GM20431 (cell line): Measurements from ENCODE around the gene ASB1.
"Not testable (repeated sequence)": the region's sequence is repeated elsewhere in the genome, so short reads cannot be mapped to it uniquely, and the experiment has no call there.

Experiments
- in situ Hi-C: fragments of 300-500 bp; cut with MseI, MboI; formaldehyde crosslinking; loops from one replicate; pipeline ENCODE4 v1.15.0; 2020; ENCODE audit warnings: low sequenced_read_pairs; ENCODE audit not compliant: unreplicated experiment

The ASB1 gene

DNA sequence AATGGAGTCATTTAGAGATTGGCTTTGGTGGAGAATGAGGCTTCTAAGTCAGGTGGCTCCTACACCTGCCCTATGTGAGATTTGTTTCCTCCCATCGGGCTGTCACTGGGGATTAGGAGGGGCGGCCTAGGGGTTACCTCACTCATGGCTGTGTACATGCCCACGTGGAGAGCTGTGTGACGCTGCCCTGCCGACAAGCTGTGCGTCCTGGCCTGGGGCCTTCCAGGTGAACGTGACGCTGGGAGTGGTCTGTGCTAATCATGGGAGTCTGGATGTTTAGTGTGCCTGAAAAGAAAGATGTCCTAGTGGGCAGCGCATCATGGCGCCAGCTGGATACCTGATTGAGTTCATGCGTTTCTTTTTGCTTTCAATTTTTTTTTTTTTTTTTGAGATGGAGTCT lies 14.0 kb downstream of the ASB1 start:
- in situ Hi-C loops: no loop called here

DNA sequence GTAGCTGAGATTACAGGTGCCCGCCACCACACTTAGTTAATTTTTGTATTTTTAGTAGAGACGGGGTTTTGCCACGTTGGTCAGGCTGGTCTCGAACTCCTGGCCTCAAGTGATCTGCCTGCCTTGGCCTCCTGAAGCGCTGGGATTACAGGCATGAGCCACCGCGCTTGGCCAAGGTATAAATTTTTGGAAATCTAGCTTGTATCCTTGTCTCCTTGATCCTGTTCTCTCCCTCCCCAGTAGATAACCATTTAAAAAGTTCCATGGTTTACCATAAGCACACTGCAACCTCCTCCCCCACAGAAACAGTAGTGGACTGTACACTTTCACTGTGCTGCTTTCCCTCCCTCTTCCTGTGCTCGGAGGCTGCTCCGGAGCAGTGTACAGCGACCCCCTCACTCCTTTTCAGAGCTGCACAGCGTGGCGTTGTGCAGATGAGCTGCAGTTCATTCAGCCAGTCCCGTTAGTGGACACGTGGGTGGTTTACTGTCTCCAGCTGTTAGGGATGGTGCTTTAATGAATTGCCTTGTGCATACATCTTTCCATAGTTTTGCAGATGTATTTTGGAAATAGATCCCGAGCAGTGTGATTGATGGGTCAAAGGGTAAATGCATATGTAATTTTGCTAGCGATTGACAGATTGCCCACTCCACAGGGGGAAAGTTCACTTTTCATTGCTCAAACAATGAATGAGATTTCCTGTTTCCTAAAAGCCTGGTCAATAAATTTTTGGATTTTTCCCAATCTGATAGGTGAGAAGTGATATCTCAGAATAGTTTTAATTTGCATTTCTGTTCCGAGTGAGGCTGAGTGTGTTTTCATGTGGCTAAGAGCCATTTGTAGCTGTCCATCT lies 14.8 kb downstream of the ASB1 start:
- in situ Hi-C loops: no loop called here

DNA sequence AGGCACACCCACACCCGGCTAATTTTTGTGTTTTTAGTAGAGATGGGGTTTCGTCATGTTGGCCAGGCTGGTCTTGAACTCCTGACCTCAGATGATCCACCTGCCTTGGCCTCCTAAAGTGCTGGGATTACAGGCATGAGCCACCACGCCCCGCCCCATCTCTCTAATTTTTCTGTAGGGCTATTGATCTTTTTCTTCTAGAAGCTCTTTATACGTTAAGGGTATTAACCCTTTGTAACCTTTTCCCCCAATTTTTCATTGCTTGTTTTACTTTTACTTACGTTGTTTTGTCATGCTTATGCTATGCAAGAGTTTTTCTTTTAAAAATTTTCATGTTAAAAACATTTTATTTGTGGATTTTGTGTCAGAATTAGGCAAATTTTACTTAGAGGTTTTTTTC lies 15.5 kb downstream of the ASB1 start:
- in situ Hi-C loops: not testable (repeated sequence)

DNA sequence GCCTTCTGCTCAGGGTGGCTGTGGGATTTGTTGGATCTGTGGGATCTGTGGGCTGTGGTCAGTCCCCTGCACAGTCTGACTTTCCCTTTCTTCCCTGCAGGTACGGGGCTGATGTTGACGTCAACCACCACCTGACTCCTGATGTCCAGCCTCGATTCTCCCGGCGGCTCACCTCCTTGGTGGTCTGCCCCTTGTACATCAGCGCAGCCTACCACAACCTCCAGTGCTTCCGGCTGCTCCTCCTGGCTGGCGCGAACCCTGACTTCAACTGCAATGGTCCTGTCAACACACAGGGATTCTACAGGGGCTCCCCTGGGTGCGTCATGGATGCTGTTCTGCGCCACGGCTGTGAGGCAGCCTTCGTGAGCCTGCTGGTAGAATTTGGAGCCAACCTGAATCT lies 17.5 kb downstream of the ASB1 start:
- in situ Hi-C loops: no loop called here

DNA sequence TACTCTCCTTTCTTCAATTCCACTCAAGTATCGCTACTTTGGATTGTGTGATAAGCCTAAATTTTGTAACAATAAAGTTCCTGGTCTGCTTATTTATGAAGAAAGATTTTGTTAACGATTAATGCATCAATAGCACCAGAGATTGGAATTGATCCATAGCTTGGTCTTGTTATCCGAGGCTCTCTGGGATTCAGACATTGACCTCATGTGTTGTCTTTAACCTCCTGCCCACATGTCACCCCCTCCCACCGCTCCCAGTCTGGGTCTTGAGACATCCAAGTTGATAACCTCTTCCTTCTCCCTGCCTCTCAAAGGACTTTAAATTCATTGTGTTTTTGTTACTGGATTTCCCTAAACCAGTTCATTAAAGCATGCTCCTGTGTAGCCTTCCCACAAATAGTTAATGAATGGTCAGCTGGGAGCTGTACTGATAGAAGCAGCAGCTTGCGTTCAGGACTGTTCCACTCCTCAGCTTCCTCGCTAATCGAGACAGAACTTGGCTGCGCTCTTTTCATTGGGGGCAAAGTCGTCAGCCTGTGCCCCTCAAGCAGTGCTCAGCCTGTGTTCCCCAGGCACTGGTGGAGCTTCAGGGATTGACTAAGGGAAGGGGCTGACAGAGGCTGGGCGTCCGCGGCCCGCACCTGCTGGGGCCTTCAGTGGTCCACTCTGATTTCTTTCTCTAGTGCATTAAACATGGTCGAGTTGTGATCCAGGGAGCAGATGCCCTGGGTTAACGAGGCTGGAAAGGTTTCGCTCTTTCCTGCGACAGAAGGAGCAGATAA lies 18.9 kb downstream of the ASB1 start:
- in situ Hi-C loops: no loop called here

DNA sequence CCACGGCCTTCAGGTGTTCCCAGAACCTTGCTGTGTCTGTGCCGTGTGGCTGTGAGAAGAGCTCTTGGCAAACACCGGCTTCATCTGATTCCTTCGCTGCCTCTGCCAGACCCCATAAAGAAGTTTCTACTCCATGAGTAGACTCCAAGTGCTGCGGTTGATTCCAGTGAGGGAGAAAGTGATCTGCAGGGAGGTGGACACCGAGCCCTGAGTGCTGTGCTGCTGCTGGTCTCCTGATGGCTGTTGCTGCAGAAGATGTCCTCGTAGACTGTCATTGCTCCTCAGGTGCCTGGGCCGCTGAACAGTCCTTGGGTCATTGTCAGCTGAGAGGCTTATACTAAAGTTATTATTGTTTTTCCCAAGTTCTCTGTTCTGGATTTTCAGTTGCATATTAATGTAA lies 19.6 kb downstream of the ASB1 start:
- in situ Hi-C loops: no loop called here

DNA sequence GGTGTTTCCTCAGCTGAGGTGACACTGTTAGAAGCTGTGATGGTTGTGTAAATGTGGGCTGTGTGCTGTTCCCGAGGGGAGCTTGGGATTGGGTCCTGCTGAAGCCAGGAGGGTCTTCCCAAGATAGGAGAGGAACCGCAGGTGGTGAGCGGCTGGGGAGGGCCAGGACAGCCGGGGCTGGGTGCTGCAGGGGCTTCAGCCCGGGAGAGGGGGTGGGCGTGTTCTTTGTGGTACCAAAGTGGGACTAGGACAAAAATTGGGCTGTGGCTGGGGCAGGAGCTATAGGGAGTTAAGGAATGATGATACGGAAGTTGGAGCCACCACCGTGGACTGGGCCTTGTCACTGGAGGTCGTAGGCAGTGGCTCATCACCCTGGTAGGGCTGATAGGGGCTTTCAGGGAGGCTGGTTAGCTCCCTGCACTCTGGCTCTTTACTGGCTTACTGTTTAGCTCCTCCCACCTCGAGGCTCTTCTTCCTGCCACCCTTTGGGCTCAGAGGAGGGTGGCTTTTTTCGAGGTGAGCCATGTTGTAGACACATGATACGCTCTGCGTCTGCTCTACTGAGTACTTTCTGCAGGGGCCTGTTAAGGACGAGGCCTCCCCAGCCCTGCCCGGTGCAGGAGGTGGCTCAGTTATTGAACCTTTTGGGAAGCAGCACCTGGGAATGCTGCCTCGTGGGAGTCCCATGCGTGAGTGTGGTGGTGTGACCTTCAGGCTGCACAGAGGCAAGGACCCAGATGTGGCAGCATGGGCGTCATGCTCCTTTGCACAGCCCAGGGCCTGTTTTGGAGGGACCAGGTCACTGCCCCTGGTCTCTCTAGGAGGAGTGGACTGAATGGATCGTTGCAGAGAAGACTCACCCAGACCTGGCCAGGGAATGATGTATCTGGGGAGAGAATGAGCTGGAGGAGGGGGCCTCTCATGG lies 21.6 kb downstream of the ASB1 start:
- in situ Hi-C loops: no loop called here

DNA sequence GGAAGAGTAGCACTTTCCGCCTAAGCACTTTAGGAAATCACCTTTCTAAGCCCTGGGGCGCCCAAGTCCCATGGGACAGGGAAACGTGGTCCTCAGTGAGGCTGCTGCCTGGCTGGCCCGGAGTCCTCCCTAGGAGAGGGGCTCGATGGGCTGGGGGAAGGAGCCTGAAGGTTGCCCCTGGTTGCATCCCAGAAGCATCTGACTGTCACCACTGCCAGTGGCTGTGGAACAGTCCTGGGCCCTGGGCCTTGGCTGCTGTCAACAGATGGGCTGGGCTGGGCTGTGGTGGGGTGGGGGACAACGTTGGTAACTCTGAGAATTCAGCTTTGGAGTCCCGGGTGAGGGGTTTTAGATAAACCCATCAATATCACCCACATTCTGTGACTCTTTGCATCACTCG lies 22.5 kb downstream of the ASB1 start:
- in situ Hi-C loops: no loop called here

DNA sequence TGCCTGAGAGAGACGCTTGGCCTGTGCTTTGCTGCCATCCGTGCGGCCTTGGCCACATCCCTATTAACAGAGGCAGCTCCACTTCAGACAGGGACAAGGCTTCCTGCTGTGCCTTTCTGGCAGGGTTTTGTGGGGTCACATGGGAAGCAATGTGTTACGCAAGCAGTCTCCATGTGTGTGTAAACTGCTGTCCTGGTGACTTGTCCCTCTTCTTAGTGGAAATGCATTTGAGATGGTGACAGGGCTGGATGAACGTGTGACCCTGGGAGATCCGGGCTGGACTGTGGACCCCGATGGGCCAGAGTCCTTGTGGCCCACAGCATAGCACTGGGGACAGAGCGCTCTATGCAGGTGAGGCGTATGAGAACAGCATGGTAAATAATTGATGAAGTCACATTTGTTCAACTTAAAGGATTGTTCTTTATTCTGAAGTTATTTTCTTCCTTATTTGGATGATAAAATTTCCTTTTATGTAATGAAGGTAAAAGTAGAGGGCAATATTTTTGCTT lies 23.2 kb downstream of the ASB1 start:
- in situ Hi-C loops: no loop called here

DNA sequence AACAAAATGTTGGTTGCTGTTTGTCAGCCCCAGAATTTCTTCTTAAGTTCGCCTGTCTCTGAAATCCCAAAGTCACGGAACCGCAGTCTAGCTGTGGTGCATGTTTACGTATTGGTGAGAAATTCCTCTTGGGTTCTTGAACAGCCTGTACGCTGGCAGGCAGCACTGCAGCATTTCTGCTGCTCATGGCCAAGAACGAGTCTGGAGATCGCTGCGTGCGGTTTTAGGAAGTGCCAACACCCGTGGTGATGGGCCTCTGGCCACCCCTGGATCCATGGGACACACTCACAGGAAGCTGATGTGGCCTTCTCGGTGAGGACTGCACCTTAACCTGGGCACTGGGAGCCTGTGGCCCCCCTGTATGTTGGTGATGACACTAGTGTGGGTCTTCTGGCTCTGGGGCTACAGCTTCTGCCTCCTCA lies 23.7 kb downstream of the ASB1 start:
- in situ Hi-C loops: no loop called here

DNA sequence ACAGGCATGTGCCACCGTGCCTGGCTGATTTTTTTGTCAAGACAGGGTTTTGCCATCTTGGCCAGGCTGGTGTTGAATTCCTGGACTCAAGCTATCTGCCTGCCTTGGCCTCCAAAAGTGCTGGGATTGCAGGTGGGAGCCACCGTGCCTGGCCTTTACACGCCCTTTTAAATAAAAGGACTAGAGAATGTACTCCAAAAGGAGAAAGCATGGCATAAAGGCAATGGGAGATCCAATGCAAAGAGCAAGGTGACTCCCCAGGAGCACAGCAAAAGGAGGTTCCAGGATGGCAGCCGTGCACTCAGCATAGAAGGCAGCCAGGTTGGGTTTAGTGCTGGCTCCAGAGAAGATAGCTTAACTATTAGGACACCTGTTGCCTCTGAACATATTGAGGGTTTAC lies 27.1 kb downstream of the ASB1 start:
- in situ Hi-C loops: no loop called here

DNA sequence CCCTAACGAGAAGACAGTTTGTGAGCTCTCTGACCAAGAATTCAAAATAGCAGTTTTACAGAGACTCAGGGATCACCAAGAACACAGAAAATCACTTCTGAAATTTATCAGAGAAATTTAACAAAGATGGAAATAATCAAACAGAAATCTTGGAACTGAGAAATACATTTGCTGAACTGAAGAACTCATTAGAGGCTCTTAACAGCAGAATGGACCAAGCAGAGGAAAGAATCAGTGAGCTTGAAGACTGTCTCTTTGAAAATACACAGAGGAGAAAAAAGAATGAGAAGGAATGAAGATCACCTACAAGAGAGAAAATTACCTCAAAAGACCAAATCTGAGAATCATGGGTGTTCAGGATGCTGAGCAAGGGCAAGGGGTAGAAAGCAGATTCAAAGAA lies 29.7 kb downstream of the ASB1 start:
- in situ Hi-C loops: no loop called here

DNA sequence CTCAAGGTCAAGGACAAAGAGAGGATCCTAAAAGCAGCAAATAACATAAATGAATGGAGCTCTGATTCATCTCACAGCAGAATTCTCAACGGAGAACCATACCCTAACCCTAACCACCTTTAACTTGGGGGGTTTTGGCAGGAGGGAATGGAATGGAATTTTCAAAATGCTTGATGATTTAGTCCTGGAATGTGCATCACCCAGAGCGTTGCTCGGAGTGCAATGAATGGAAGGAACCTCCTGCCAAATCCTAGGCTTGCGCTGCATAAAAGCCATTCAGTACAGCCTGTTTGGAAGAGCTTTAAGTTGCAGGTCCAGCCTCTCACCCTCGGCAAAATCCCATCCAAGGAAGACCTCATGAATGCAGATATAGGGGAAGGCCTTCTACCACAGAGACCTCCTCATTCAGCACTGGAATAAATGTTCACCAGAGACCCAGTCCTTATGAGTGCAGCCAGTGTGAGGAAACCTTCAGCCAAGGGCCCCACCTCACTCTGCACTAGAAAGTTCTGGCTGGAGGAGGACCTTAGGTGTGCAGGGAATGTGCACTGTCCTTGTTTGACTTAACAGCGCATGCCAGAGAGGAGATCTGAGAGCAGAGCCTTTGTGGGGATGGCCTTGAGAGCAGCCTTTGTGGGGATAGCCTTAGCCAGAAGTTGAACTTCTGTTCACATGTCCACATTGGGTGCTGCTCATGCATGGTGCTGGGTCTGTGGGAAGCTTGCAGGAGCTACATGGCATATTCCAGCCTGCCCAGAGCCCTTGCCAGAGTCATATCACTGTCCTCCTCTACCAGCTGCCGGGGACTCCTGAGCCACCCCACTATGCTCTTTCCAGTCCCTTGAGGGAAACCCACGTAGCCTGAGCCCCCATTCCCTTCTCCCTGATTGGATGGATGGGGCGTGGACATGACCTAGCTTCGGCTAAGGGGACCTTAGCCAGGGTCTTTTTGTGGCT lies 30.5 kb downstream of the ASB1 start:
- in situ Hi-C loops: no loop called here

DNA sequence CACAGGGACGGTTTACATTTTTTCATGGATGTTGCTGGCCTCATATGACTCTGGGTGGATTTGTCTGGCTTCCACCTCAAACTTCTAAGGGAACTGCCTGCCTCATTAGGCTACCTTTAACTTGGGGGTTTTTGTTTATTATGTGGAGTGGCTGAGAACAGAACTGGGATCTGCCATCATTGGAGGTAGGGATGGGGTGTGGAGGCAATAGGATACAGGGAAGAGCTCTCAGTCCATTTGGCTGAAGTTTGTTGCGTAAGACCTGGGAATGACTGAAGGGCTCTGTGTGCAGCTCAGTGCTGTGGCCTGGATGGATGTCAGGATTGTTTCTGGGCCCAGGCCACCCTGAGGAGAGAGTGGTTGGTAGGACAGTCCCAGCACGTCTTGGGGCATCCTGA lies 31.2 kb downstream of the ASB1 start:
- in situ Hi-C loops: no loop called here

DNA sequence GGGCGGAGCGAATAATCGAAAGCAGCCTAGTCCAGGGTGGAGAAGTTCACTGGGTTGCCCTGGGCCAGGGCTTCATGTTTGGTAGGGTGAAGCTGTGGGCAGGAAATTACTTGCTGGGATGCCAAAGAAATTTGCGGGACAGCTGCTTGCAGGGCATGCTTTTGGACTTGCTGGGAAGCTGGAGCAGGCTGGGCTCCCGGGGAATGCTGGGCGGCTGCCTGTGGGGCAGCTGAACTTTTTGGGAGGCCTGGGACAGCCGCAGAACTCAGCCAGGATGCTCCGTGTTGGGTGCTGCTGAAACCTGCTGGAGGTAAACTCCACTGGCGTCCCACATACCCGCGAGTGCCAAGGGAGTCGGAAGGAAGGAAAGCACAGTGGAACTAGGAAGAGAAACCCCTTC lies 31.9 kb downstream of the ASB1 start:
- in situ Hi-C loops: no loop called here

DNA sequence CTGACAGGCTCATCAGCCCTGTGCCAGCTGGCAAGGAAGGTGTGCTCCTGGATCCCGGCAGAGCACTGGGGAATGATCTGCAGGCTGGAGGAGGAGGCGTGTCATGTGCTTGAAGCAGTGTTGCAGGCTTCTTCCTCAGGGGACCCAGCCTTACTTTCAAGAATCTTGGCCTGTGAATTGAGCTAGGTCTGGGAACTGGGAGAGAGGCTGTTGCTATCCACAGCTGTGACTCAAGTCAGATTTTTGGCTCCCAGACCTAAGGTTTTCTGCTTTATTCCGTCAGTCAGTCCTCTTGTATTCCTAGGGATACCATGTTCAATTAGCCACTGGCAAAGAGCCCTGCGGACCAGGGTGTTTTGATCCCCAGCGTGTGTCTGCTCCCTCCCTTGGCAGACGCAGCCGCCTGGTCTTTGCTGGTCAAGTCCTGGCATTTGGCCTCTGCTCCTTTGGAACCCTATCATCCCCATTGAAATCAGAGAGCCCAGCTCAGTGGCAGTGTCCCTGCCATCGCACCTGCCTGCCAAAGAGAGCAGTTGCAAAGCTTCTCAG lies 32.4 kb downstream of the ASB1 start:
- in situ Hi-C loops: no loop called here

DNA sequence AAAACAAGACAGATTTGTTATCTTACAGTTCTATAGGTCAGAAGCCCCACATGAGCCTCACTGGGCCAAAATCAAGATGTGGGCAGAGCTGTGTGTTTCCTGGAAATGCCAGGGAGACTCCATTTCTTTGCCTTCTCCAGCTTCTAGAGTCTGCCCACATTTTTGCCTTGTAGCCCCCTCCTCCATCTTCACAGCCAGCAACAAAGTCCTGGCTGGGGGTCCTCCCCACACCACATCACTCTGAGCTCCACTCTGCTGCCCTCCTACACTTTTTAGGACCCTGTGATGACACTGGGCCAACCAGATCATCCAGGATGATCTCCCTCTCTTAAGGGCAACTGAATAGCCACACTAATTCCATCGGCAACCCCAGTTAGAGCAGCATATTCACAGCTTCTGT lies 34.3 kb downstream of the ASB1 start:
- in situ Hi-C loops: no loop called here

DNA sequence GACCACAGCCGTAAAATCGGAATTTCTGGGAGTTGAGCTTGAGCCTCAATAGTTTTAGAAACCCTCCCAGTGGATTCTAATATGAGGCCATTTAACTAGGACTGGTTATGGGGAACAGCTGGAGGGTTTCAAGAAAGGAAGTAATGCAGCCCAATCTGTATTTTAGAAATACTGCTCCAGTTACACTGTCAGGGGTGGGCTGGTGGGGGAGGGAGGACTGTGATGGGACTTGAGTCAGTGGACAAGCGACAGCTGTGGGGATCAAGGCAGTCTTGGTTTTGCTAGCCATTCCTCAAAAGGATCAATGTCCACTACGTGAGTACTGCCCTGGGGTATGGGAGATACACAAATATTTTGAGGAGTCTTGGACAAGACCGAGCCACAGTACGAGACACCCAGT lies 34.8 kb downstream of the ASB1 start:
- in situ Hi-C loops: no loop called here

DNA sequence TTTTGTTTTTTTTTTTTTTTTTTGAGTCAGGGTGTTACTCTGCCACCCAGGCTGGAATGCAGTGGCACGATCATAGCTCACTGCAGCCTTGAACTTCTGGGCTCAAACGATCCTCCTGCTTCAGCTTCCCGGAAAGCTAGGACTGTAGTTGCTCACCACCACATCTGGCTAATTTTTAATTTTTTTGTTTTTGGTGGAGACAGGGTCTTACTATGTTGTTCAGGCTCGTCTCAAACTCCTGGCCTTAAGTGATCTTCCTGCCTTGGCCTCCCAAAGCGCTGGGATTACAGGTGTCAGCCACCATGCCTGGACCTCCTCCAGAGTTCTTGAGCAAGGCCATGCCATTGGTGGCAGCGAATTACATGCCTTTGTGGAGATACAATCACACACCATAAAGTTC lies 35.2 kb downstream of the ASB1 start:
- in situ Hi-C loops: no loop called here
